ENCODE results near the gene CERK. TPM values are rescaled to one million over a fixed set of nuclear protein-coding genes. Genes with fewer than 3 reads are reported as not detected.

The CERK gene
- total and polyA plus RNA-seq, 2 of the 13 experiments (the other 11 are each of a cell fraction or from before 2014, with no cell fraction given) = 40.3 to 41.9 TPM

- no peak for TF ChIP-seq PREB (CRISPR knock-in tag; IDR thresholded peaks at IDR 0.05)
- no peak for TF ChIP-seq GLMP (CRISPR knock-in tag; IDR thresholded peaks at IDR 0.05; ENCODE audit: borderline replicate concordance)
- no peak for TF ChIP-seq ZNF121 (CRISPR knock-in tag; IDR thresholded peaks at IDR 0.05)
- TF ChIP-seq ZNF292 (CRISPR knock-in tag; IDR thresholded peaks at IDR 0.05; ENCODE audit: borderline replicate concordance, low read depth) = peak; percentile 85
- peak; percentile 82 for TF ChIP-seq RARA (CRISPR knock-in tag; IDR thresholded peaks at IDR 0.05)
- peak; percentile 66; the same call in 1 of the 2 replicates for TF ChIP-seq ZSCAN21 (CRISPR knock-in tag; IDR thresholded peaks at IDR 0.05; ENCODE audit: borderline replicate concordance)
- no peak for TF ChIP-seq MATR3 (CRISPR knock-in tag; IDR thresholded peaks at IDR 0.05)
- no peak for TF ChIP-seq RFX3 (CRISPR knock-in tag; IDR thresholded peaks at IDR 0.05)
- TF ChIP-seq ZNF713 (CRISPR knock-in tag; IDR thresholded peaks at IDR 0.05) = no peak
- TF ChIP-seq ZNF383 (CRISPR knock-in tag; IDR thresholded peaks at IDR 0.05; ENCODE audit: borderline replicate concordance) = no peak
- 0 out of 2 replicates have a peak, but pooled peaks have one; percentile 61 for TF ChIP-seq ZNF567 (CRISPR knock-in tag; IDR thresholded peaks at IDR 0.05; ENCODE audit: borderline replicate concordance)
- TF ChIP-seq BCLAF1 (IDR thresholded peaks at IDR 0.05) = no peak
- no peak for TF ChIP-seq ADNP (CRISPR knock-in tag; IDR thresholded peaks at IDR 0.05)
- no peak for TF ChIP-seq ZNF446 (CRISPR knock-in tag; IDR thresholded peaks at IDR 0.05)
- no peak for TF ChIP-seq NFIB (CRISPR knock-in tag; IDR thresholded peaks at IDR 0.05; ENCODE audit: borderline replicate concordance)
- peak; percentile 45; the same call in 1 of the 2 replicates for TF ChIP-seq ZNF704 (CRISPR knock-in tag; IDR thresholded peaks at IDR 0.05; ENCODE audit: borderline replicate concordance)
- peak; percentile 77; the same call in 1 of the 2 replicates for TF ChIP-seq ZBTB3 (CRISPR knock-in tag; IDR thresholded peaks at IDR 0.05; ENCODE audit: borderline replicate concordance, low read depth)
- TF ChIP-seq ZNF275 (CRISPR knock-in tag; IDR thresholded peaks at IDR 0.05; ENCODE audit: borderline replicate concordance) = no peak
Measured at GRCh38 chr22:46754110-46754799, 16.2 kb upstream of the CERK start (continued).

Data from HepG2 (cell line).